ENCODE measurements around the gene GABBR2.
"Not testable (repeated sequence)": the region's sequence is repeated elsewhere in the genome, so short reads cannot be mapped to it uniquely, and the experiment has no call there.

The GABBR2 gene

DNA sequence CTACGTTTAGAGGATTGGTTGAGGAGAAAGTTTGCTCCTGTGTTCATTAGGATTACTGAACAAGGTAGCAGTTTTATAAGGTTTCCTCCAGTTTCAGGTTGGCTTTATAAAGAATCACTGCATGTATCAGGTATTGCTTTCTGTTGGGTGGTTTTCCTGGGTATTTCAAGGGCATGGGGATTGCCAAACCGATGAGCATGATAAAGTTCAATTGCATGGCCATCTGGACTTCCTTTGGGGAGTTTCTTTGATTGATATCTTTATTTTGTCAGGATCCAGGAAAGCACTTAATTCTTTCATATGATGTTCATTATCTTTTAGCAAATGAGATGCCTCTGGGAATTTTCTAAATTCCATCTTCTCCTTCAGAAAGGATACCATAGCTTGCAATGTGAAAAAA lies 10.3 kb upstream of the GABBR2 start:
- no peak for DNase-seq

- no peak for DNase-seq
Observed at GRCh38 chr9:98714833-98715232, 6.1 kb upstream of the GABBR2 start.

GRCh38 chr9:98712987-98713386 lies 4.3 kb upstream of the GABBR2 start:
- DNase-seq, result no peak

DNA sequence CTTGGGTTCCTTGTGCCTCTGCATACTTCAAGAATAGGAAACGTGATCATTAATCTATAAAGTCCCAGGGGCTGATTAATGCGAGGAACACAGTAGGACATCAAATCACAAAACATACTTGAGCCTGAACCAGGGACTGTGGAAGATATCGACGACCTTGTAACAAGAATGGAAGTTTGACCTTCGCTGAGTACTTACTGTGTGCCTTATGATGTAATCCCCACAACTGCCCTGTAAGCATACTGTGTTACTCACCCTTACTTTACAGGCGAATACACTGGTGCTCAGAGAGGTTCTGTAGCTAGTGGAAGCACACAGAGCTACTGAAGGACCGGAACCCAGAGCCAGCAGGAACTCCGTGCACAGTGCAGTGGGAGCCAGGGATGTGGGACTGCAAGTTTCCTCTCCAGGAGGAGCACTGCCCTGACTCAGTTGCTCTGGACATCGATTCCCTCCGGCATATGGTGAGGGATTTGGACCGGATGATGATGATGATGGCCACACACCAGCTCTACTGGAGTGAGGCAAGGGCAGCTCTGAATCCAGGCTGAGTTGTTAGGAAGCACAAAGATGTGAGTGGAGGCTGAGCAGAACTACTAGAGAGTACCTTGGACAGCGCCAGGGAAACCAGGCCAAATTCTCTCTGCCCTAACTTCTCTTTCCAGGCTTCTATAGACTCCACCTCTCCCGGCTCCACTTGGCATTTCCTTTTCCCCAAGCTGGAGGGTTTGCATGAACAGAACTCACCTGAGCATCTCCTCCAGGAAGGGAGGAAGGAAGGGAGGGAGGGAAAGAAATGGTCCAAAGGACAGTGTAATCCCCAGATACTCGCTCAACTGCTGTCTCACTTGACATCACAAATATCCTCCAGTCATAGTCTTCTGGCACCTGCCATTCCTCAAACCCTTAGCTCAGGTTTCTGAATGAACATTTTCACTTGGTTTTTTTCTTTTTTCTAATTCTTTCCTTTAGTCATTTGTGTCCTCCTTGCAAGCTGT lies 1.5 kb upstream of the GABBR2 start:
- DNase-seq, result no peak

GRCh38 chr9:98708103-98708932 lies 417 bp downstream of the GABBR2 start:
- no peak for DNase-seq

DNA sequence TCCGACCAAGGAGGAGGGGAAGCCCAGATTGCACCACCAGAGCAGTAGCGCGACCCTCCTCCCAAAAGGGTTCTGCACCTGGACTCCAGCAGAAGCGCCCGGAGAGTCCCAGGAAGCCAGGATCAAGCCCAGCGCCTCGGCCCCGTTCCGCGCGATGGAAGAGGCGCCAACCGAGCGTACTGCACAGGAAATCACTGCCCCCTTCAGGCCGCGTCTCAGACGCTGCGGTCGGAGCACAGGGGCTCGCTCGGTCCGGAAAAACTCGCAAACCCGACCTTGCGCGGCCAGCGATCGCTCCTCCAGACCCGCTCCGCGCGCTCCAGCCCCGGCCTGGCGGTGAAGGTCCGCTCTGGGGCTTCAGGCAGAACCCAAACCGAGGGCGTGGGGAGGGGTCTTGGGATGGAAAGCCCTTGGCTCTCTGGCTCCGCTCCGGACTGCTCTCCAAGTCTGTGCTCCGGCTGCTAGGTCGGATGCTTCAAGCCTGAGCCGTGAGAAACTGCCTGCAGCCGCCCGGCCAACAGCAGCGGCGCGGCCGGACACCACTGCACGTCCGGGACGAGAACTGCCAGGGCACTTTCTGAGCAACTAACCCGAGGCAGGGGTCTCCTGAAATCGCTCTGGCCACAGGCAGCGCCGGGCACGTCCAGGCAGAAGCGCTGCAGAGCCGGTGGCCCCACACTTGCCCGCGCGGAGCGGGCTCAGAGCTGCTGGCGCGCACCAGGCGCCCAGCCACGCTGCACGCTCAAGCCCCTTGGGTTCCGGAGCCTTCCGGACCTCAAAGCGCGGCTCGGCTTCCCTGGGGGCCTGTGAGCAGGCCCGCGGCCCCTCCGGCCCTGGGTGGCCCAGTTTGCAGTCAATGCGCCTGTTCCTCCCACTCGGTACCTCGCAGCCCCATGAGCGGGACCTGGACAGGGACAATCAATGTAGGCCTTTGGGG lies 1.3 kb downstream of the GABBR2 start:
- DNase-seq, result no peak

- no peak for DNase-seq
Observed at GRCh38 chr9:98706651-98707165, 2.0 kb downstream of the GABBR2 start.

- no peak for DNase-seq
Observed at GRCh38 chr9:98702835-98703380, 5.8 kb downstream of the GABBR2 start.

DNA sequence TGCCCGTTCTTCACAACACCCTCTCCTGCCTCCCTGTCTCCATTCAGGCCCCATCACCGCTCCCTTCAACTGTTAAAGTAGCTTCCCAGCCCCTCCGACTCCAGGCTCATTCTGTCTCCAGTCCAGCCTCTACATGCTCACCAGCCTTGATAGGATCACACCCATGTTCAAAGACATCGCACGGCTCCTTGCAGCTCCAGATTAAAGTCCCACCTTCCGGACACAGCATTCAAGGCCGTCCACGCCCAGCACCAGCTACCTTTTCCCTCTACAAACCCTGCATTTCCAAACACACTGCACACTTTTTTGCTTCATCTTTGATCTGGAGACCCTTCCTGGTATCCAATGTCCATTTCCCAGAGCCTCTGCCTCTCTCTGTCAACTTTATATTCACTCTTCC lies 6.4 kb downstream of the GABBR2 start:
- no peak for DNase-seq

DNA sequence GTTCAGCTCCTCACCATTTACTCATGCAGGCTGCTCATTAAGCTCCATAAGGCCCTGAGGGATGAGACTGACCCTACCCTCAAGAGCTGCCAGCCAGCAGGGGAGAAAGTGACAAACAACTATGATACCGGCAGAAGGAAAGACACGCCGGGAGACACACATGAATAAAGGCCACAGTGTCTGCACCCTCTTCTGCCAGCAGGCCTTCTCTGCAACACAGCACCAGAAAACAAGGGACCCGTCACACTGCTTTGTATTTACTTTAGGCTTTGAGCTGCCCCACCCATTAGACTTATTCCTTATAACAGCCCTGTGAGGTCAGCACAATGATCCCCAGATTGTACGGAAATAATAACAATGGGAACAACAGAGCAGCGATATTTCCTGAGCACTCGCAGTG lies 7.2 kb downstream of the GABBR2 start:
- DNase-seq, result no peak

- DNase-seq, result no peak
Observed at GRCh38 chr9:98700801-98701200, 7.9 kb downstream of the GABBR2 start.

GRCh38 chr9:98698856-98699255 lies 9.9 kb downstream of the GABBR2 start:
- no peak for DNase-seq

- no peak for DNase-seq
Observed at GRCh38 chr9:98694943-98695342, 13.8 kb downstream of the GABBR2 start.

- DNase-seq, result no peak
Observed at GRCh38 chr9:98692392-98692791, 16.3 kb downstream of the GABBR2 start.

DNA sequence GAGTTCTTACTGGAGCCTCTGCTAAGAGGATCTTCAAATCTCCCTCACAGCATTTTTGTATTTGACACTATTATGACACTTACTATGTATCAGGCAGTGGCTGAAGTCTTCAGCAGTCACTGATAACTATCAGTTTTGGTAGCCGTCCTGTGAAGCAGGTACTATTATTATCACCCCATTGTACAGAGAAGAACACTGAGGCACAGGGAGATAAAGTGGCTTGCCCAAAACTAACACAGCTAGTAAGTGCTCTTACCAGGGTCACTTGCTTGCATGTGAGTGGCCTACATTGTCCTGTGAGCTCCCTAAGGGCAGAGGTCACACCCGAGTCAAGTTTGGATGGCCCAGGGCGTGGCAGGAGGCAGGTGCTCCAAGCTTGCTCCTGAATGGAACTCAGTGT lies 16.8 kb downstream of the GABBR2 start:
- DNase-seq, result no peak

DNA sequence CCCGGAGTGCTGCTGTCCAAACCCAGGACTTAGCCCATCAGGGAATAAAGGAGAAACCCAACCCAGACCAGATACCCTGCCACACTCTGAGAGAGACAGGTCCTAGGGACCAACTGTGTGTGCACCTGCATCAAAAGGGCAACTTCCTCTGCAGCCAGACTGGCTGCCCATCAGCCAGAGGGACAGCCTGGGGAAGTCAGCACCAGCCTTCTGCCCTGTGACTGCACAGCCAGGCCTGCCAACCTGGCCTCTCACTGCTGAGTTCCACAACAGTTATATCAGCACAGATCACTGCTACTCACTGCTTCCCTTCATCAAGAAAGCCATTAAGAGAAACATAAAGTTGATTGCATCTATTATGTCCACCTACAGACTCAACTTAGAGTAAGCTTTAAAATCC lies 18.0 kb downstream of the GABBR2 start:
- DNase-seq, result no peak

DNA sequence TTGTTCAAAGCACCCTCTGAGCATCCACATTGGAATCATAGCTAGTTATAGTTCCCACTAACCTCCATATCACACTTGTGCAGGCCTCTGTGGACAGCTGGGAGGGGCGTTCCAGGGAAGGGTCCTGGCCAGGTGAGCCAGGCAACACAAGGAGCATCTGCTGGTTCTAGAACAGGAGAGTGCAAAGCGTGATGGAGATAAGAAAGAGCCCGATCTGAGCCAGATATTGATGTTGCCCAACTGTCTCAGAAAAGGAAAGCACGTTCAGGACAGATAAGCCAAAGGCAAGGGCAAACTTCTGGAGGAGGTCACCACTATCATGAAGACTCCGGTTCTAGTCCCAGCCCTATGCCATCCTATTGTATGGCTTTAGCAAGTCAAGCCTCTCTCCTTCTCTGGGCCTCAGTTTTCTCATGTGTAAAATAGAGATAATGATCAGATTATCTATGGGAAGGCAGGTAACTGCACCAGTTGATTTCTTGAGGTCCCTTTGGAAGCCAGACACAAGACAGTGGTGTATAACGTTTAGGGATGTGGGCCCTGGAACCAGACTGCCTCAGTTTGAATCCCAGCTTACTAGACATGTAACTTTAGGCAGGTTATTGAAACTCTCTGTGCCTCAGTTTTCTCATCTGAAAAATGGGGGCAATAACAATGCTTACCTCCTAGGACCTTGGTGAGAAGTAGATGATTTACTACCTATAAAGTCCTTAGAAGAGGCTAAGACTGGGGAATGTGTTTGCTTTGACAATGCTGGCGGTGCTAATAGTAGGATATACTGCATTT lies 19.8 kb downstream of the GABBR2 start:
- DNase-seq, result no peak

DNA sequence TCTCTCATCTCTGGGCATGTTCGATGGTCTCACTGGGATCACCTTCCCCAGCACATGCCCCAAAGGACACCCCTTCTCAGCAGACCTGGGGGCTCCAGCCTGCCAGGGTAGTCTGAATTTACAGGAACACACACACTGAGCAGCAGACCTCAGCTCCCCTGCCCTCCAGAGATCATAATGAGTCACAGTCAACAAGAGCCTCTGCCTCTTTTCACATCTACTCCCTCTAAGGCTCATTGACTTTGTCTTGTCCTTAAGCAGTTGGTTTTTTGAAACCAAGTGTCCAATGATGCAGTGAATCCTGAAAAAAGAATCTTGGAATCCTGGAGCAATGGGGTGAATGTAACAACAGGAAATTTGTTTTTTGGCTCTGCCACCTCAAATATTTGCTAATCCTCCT lies 20.8 kb downstream of the GABBR2 start:
- DNase-seq, result no peak

DNA sequence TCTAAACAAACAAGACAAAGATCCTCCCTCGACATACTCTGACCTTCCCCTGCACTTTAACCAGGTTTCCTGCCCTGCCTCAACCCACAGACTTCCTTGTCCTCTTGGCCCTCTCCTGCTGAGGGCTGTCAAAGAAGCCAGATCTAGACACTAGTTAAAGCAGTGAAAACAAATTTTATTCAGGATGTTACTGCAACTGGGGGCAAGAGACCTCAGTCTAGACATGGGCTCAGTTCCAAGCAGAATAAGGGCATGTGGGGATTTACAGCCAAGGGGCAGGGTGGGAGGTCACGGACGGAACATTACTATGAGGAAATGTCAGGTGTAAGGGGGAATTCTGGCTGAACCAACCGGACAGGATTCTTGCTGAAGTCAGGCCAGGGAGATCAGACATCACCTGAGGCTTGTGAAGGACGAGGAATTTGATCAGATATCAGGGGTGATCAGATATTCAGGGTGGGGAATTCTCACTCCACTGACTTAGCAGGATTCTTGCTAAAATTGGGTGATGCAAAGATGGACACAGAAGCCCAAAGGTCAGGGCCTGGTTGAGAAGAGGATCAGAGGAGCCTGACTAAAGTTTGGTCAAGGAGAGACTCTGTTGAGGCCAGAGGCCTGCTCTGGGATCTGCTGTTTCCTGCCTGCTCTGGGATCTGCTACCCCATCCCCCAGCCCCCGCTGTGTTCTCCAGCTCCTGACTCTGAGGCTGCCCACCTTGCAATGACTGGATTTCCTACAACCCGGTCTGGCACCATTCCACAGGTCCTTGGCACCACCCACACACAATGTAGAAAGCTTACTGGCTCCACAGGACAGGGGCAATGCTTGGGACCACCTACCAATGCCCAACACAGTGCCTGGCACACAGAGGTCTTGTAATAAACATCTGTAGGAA lies 21.5 kb downstream of the GABBR2 start:
- DNase-seq, result no peak

GRCh38 chr9:98684816-98685215 lies 23.9 kb downstream of the GABBR2 start:
- DNase-seq, result not testable (repeated sequence)
